Peyer's patch (tissue), 4 donors: ENCODE measurements around the gene MS4A18.

Experiments used
- CTCF ChIP-seq, 6 experiments: fragments of 450-650 bp in 4 of 6; fragments of 200-600 bp in 2 of 6; sonication (generic) in 1 of 6; IDR thresholded peaks; one replicate each; pipeline ENCODE4 v1.5.1; 2017 to 2019; ENCODE audit warnings: antibody characterized with exemption in 6 of 6, mild to moderate bottlenecking in 3 of 6, moderate library complexity in 1 of 6
- POLR2A ChIP-seq, 2 donors: fragments of 450-650 bp; IDR thresholded peaks; one replicate each; pipeline ENCODE4 v1.5.1; 2017; ENCODE audit warnings: antibody characterized with exemption in 2 of 2, mild to moderate bottlenecking in 2 of 2, moderate library complexity in 2 of 2

GRCh38 chr11:60764879-60765278 is 40.4 kb downstream of the MS4A18 start:
- TF ChIP-seq CTCF (IDR thresholded peaks at IDR 0.05) (no peak), POLR2A (IDR thresholded peaks at IDR 0.05) (no peak)
